G401.6 (cell line): ENCODE measurements around the gene HLA-DMA.

Experiments
- FAIRE-seq: peaks from 2 replicates; lab custom pipeline; 2012; peaks lifted over from hg19 to GRCh38; lab: Jason Lieb, UNC

The HLA-DMA gene

DNA sequence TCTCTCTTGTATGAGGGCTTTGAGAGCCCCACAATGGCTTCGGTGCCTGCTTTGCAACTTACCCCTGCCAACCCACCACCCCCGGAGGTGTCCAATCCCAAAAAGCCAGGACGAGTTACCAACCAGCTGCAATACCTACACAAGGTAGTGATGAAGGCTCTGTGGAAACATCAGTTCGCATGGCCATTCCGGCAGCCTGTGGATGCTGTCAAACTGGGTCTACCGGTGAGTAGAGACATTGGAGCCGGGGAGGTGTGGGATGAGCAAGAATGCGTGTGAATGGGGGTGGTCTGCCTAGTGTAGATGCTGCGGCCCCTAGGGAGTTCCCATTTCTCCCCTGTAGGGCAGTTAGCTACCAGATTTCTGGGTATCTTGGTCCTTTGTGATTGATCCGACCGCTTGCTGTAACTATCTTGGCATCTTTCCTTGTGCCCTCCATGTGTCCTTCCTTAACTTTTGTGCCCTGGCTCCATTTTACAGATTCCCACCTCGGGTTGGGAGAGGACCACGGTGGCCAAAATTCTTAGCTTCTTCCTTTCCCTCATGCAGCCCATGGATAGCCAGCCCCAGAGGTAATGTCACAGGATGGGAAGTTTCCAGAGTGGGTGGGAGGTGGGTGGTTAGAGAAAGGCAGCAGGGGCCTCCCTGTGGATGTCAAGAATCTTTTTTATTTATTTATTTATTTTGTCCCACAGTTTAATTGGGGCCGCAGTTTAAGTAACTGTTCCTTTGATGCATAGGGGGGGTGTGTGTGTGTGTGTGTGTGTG, 21.8 kb upstream of the HLA-DMA start:
- FAIRE-seq, result no peak

DNA sequence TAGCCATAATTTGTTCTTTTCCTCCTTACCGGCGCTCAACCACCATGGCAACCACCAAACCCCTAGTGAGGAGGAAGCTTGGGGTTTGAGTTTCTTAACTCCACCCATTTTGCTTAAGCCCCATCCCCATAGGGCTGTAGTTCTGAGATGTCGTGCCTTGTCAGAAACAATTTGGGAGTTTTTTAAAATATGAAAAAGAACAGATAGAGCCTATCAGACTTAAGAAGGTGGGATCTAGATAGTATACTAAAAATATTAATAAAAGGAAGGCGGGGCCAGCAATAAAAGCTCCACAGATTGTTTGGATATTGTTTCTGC, 21.1 kb upstream of the HLA-DMA start:
- no peak for FAIRE-seq

DNA sequence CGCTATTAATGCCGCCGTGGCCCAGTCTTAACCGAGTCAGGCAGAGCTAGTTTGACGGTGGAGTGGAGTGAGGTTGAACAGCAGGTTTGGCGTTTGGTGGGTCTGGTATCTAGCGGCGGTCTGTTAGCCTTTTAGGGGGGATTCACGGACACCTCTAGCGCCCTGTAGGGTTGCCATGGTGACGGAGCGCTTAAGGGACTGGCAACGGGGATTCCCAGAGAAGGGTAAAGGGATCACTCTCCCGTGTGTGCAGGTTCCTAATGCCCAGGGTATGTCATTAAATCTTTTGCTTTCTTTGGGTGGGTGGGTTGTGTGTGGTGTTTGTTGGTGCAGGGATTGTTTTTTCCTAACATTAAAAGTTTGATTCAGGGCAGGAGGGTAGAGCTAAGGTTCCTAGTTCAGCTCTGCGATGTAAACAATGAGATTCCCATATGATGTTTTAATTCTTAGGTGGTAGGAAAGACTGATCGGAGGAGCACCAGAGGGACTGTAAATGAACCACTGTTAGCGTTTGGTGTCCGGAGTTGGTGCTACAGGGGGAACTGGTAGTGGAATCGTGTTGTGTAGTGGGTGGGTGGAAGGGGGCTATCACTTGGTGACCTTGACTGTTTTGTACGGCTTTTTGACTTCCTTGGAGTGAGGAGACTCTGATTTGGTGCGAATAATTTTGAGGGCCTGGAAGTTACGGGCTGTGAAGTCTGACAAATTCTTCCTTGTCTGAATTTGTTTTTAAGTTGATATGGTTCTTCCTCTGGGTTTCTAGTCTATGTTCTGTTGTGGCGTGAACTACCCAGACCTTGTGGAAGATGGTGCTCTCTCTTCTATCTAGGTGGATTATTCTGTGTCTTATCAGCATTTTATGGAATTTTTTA, 20.5 kb upstream of the HLA-DMA start:
- FAIRE-seq, result no peak

DNA sequence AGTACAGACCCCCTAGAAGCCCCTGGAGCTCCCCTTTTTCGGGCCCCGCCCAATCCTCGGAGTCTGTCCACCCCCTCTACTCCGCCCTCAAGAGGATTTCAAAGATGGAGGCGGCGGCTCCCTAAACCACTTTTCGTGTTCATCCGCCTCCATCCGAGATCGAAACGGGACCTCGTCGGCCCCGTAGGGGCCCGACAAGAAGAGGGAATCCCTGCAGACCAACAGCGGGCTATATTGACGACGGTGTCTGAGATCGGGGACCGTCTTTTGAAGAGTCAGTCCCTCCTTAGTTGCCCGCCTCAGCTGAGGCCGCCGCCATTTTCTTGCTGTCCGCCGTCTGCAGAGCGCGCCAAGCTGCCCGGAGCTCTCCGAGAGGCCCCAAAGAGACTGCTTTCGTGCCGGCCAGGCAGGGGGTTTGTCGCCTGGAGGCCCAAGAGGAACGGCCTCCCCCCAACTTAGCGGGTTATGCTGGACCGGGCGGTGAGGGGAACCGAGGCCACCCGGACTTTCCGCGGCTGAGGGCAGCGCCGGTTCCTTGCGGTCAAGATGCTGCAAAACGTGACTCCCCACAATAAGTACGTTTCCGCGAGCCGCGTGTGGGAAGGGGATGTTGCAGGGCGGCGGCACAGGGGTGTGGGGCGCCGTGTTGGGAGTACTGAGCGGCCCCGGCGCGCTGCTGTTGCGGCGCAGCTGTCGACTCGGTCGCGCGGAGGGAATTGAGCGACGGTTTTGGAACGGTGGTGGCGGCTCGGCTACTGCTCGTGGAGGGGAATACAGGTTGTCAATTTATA, 19.7 kb upstream of the HLA-DMA start:
- FAIRE-seq, result no peak

DNA sequence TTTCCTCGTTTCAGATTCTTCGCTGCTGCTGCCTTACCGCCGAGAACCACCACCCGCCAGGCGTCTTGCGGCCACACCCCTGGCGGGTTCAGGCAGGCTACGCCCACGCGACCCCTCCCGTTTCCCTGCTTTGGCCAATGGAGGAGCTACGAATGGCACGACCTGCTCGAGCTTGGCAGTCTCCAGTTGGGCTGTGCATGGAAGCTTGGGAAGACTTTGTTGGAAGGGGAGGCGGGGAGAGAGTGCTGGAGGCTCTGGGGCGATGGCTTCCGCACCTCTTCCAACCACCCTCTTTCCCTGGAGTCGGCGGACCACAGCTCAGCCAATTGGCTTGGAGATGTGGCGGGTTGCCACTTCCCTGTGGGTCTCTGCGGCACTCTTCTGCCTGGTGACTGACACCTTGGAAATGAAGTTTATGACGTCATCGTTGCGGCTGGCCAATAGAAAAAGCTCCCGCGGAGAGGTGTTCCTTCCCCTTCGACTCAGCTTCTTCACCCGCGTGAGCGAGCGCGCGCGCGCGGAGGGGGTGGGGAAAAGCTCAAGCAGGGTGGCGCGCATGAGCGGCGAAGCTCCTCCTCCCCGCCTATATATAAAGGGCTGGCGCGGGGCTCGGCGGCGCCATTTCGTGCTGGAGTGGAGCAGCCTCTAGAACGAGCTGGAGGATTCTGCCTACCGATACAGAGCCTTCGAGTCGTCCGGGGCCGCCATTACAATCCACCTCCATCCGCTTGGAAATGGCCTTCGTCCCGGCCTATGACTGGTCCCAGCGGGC, 18.9 kb upstream of the HLA-DMA start:
- peak; percentile 98 for FAIRE-seq

DNA sequence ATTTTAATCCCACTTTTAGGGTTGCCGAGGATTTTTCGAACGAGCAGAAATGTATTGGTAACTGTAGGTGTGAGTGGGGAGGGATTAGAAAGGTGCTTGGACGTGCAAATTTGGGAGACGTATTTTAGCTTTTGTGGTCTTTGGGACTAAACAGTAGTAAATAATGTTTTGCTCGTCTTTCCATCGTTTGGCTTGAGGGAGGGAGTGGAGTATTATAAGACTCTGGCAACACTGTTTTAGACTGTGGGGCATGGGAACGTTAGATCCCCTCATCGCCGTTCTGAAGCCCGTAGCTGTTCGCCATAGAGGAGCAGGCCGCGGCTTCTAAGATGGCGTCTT, 18.3 kb upstream of the HLA-DMA start:
- FAIRE-seq, result no peak

DNA sequence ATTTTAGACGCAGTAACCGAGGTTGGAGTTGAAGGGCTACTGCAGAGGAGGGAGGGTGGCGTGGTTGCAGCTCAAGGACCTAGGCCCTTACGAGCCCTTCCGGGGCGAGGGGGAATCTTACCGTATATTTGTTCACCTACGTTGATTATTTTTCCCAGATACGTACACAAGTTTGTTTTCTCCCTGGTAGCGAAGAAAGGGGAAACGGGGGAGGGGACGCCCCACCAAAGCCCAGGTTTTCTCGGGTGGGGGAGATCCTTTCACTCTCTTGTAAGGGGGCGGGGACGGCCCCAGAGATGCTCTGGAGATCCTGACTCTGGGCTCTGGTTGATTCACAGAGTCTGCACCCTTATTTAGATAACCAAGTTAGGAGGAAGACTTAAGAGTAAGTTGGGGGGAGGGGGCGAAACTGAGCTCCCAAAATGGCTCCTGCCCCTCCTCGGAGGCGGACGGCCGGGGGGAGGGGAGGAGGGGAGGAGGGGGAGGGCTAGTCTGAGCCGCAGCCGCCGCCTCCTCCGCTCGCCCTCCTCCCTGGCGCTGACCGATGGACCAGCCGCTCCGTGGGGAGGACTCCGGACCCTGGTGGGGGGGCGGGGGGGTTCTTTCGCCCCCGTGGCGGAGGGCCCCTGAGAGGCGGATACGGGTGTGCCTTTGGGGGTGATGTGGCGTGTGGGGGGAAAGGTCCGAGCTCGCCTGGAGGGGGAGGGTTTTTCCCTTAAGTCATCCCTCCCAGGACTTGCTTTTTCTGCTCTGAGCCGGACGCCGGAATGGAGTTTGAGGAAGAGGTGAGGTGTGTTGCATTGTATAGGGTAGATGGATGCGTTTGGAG, 17.7 kb upstream of the HLA-DMA start:
- FAIRE-seq, result no peak

DNA sequence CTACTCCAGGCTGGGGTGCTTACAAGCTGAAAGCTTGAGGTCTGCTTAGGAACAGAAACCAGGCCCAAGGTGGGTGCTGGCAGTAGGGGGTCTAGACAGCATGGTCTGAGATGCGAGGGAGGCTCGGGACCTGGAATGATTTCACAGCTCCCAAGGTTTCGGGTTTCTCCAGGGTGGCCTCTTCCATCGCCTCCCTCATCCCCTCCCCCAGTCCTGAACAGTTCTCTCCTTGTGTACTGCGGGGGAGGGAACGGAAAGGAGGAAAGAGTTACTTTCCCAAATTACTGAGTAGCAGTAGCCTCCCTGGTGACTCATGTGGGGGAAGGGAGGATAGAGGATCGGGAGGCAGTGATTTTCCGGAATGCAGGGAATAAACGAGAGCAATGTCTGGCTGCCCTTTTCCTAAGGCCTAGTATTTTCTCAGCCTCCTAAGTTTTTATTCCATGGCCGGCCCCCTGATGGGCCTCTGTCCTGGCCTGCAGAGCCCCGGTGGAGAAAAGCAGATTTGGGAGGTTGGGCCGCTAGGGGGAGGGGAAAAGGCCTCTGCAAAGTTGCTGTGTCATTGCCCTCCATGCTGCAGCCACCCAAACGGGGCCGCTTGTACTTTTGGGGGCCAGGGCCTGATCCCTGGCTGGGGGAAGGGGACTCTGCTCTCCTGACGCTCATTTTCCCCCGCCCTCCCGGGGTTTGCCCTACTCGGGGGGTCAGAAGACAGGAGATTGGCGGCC, 17.0 kb upstream of the HLA-DMA start:
- peak; percentile 93 for FAIRE-seq

DNA sequence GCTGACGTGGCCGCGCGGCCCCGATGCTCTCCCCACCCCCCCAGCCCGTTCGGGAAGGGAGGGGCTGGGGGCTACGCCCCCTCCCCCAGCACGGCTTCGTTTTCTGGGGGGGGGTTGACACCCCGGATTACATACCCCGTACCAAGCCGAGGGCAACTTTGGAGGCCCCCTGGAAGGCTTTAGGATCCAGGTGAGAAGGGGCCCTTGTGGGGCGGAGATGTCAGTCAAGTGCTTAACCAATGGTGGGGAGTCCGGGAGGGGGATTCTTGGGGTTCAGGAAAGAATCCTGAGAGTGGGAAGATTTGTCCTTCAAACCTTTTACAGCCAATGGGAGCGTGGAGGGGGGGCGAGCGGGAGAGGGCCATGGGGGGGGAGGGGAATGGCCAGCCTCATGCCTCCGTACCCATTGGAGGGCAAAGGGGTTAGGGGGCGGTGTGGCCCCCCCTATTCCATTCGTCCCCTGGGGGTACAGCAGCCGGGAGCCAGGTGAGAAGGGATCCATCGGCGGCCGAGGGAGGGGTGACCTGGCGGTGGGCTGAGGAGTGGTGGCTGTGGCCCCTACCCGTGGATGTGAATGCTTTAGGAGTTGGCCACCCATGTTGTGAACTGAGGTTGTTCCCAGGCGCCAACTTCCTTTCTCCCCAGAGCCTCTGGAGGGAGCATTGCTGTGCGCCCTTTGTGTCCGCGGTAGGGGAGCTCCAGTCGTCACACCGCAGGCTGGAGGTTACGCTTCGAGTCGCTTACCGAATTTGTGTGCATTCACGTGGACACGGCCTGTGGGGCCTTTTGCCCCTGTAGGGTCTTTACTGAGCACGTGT, 16.2 kb upstream of the HLA-DMA start:
- FAIRE-seq, result no peak

DNA sequence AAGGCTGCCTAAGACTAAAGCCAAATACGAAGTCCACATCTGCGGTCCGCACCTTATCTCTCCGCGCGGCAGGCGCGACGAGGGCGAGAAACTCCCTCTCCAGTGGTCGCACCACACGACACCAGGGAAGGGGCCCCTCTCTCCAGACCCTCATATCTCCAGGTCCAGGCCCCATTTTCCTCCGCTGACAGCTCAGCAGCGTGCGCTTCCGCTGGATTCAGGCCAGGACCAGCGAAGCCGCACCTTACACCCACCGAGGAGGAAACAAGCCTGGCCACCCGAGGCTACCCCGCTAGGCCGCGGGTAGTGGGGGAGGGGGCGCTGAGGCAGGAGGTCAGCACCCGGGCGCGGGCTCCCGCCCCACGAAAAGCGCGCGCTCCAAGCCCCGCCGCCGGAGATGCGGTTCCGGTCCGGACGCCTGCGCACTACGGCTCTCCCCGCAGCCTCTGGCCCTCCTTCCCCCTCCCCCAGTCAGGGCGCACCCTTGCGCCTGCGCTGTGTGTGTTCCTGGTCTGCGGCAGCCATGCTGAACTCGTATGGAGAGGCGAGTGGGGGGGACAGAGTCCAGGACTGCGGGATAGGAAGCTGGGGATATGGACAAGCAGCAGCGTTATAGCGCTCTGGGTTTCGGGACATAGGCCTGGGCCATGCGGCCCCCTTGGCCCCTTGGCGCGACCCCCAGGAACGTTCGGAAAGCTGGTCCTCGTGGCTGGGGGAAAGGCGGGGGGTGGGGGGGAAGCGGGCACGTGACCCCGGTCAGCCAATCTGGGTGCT, 15.4 kb upstream of the HLA-DMA start, which contains the start of gene BRD2:
Gene BRD2, plus strand, starts transcription at position 502 of the 774 bp plus-strand sequence. CDS start 4,305 bp downstream, outside the sequence.
- FAIRE-seq, result no peak

DNA sequence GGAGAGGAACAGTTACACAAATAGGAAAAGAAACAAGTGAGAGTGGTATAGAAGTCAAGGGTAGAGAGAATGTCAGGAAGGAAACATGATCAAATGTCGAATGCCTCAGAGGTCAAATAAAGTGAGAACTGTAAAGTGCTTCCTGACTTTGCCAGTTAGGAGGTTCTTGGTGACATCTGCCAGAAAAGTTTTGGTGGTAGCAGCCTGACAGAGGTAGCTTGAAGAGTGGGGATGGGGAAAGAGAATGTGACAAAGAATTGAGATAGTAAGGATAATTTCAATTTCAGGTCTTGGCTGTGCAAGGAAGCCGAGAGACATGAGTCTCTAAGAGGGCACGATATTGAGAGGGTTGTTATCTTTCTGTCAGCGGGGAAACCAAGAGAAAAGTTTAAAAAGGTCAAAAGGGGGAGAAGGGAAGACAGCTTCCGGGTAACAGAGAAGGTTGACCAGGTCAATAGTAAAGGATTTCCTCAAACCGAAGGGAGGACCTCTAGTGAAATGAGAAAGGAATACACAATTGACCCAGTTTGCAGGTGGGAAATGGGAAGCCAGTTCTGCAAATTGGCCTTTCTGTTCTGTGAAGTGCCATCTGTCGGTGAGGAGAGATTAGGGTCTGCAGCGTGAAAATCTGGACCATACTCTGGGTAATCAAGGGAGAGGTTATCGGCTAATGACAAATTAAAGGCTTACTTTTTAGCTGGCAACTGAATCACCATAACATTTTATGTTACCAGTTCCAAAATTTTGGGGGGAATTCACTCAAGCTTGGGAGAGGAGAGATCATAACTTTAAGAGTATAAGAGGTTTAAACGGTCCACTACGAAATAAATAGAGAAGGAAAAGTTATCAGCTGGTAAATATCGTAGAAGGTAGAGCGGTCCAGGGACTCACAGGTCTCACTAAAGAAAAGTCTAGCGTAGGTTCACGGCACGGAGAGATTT, 14.5 kb upstream of the HLA-DMA start:
- FAIRE-seq, result peak; percentile 78

DNA sequence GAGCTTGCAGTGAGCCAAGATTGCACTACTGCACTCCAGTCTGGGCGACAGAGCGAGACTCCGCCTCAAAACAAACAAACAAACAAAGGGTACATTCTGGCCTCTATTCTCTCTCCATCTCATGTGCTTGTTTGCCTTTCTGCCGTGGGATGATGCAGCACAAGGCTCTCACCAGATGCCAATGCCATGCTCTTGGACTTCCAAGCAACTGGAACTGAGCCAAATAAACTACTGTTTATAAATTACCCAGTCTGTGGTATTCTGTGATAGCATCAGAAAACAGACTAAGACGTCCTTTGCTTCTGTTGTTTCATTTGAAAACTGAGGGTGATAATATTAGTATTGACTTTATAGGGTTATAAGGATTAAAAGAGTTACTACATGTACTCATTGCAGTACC, 11.9 kb upstream of the HLA-DMA start:
- FAIRE-seq, result no peak

DNA sequence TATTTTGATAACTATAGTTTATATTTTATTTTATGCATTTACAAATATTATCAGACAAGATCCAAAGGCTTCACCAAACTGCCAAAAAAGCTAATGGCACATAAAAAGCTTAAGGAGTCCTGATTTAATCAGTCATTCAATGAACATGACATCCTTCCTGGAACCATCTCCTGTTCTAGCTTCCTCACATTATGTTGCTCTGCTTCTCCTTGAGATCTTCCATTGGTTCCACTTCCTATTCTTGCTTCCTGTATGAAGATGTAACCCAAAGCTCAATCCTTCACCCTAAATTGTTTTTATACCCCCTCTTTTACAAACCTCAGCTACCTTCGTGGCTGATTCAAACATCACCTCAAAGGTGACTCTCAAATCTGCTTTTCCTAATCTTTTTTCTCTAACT, 11.0 kb upstream of the HLA-DMA start:
- no peak for FAIRE-seq

DNA sequence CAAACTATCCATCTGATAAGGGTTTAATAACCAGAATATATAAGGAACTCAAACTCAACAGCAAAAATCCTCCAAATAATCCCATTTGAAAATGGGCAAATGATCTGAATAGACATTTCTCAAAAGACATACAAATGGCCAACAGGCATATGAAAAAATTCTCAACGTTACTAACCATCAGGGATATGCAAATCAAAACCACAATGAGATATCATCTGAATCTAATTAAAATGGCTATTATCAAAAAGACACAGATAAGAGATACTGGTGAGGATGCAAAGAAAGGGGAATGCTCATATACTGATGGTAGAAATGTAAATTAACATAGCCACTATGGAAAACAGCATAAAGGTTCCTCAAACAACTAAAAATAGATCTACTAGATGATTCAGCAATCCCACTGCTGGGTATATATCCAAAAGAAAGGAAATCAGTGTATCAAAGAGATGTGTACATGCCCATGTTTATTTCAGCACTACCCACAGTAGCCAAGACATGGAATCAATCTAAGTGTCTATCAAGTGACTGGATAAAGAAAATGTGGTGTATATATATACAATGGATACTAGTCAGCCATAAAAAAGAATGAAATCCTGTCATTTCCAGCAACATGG, 9.4 kb upstream of the HLA-DMA start:
- FAIRE-seq, result no peak

DNA sequence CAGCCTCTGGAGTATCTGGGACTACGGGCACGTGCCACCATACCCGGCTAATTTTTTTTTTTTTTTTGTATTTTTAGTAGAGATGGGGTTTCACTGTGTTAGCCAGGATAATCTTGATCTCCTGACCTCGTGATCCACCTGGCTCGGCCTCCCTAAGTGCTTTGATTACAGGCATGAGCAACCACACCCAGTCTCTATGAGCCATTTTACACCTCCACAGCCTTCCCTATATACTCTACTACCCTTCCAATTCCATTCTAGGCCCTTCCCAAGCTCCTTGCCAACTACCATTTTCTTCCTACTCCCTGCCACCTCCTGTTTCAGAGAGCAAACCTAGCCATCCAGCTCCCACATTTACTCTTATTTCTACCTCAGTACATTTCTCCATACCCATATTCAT, 7.7 kb upstream of the HLA-DMA start:
- no peak for FAIRE-seq

DNA sequence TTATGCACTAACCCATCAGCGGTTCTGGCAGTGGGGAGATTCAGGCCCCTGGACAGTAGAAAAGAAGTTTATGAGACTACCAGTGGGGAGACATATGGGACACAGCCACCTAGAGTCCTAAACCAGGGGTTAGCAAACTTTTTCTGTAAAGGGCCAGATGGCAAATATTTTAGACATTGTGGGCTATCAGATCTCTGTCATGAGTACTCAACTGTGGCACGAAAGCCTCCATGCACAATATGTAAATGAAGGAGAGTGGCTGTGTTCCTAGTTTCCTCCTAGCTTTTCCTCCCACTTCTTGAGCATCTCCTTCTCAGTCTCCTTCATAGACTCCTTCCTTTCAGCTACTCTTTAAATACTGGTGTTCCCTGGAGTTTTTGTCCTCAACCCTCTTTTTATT, 3.3 kb upstream of the HLA-DMA start:
- no peak for FAIRE-seq
